LNCaP clone FGC (cell line): ENCODE data around the gene H6PD.

Source experiments
- DNase-seq: peaks from one replicate; pipeline ENCODE4 v3.0.0-alpha.2; 2011; ENCODE audit warnings: low read depth
- H3K4me3 ChIP-seq: 2 replicates; pipeline ENCODE4 v1.5.1; 2011; ENCODE audit warnings: mild to moderate bottlenecking, low read depth, low read length, control low read depth
- TF ChIP-seq, protein P1 (sequence below): IDR thresholded peaks from 2 replicates; pipeline ENCODE4 v1.5.1; 2012; ENCODE audit warnings: mild to moderate bottlenecking; ENCODE audit not compliant: control insufficient read depth, insufficient read depth; ENCODE audit errors: extremely low read depth

H6PD gene

DNA sequence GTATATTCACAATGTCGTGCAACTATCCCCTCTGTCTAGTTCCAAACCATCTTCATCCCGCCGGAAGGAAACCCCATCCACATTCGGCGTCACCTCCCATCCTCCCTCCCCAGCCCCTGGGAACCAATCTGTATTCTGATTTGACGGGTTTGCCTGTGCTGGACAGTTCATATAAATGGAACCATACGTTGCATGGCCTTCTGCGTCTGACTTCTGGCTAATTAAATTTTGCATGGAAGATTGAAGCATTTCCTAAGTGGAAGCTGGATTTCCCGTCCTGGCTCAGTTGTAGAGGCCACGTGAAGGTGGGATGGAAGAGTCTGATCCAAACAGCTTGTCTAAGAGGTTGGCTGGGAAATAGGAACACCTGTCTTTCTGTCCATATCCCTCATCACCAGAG lies 72.7 kb downstream of the H6PD start:
- no peak for DNase-seq
- TF ChIP-seq, protein P1, sequence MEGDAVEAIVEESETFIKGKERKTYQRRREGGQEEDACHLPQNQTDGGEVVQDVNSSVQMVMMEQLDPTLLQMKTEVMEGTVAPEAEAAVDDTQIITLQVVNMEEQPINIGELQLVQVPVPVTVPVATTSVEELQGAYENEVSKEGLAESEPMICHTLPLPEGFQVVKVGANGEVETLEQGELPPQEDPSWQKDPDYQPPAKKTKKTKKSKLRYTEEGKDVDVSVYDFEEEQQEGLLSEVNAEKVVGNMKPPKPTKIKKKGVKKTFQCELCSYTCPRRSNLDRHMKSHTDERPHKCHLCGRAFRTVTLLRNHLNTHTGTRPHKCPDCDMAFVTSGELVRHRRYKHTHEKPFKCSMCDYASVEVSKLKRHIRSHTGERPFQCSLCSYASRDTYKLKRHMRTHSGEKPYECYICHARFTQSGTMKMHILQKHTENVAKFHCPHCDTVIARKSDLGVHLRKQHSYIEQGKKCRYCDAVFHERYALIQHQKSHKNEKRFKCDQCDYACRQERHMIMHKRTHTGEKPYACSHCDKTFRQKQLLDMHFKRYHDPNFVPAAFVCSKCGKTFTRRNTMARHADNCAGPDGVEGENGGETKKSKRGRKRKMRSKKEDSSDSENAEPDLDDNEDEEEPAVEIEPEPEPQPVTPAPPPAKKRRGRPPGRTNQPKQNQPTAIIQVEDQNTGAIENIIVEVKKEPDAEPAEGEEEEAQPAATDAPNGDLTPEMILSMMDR: no peak
- H3K4me3 ChIP-seq: no peak overlapping the region

DNA sequence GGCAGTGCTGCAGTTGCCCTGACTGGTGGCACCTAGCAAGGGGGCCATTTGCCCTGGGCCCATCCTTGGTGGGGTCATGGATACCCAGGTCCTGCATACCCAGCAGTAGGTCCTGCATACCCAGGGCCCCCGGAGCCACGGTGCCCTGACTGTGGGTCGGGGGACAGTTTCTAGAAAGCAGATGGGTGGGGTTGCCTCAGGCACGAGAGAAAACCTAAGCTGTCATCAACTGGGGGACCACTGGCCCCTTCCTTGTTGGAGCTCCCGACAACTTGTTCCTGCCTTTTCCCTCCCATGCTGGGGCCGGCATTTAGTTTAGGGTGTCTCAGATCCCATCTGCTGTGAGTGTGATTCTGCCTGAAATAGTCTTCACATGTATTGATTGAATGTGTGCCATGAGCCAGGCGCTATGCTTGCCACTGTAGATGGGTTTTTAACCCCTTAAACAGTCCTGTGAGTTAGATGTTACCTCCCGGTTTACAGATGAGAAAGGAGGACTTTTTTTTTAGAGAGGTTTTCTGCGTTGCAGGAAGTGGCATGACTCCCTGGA lies 73.7 kb downstream of the H6PD start:
- H3K4me3 ChIP-seq: no peak overlapping the region
- TF ChIP-seq, protein P1: no peak
- no peak for DNase-seq

DNA sequence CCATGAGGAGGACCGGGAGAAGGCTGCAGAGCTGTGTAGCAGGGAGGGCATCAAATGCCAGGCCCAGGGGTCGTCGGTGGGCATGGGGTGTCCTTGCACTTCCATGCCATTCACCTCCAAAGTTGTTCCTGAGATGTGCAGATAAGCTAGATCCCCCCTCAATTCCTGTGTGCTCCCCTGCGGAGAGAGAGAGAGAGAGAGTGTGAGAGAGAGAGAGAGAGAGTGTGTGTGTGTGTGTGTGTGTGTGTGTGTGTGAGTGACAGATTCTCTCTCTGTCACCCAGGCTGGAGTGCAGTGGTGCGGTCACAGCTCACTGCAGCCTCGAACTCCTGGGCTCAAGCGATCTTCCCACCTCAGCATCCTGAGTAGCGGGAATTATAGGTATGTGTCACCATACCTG lies 74.5 kb downstream of the H6PD start:
- no peak for DNase-seq
- TF ChIP-seq, protein P1: no peak
- H3K4me3 ChIP-seq: no peak overlapping the region

DNA sequence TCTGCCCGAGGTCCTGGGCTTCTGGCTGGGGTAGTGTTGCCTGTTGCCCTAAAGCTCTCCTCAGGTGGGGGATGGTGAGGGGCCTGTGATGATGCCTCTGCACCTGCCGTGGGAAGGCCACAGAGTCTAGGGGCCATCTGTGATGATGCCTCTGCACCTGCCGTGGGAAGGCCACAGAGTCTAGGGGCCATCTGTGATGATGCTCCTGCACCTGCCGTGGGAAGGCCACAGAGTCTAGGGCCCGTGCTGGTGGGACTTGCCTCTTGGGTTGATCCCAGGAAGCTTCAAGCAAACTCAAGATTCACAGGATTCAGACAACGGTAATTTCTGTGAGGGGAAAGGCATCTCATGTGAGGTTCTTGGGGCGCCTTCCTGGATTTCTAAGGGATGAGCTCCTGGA lies 75.4 kb downstream of the H6PD start:
- DNase-seq: no peak
- H3K4me3 ChIP-seq: no peak overlapping the region
- TF ChIP-seq, protein P1: no peak

DNA sequence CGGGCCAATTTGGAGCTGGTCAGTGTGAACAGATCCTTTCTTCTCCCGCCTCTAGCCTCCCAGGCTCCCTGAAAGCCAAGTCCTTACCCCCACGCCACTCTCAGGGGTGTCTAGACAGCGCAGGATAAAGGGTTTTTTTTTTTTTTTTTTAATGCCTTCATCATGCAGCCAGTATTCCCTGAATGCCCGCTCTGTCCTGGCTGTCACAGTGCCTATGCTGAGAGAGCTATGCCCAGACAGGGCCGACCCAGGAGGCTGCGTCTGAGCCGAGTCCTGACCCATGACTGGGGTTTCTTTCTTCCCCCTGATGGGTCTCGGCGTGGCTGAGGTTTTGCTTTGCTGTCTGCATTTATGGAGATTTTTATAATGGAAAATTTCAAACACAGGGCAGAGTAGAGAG lies 76.5 kb downstream of the H6PD start:
- H3K4me3 ChIP-seq: no peak overlapping the region
- no peak for DNase-seq
- TF ChIP-seq, protein P1: no peak

DNA sequence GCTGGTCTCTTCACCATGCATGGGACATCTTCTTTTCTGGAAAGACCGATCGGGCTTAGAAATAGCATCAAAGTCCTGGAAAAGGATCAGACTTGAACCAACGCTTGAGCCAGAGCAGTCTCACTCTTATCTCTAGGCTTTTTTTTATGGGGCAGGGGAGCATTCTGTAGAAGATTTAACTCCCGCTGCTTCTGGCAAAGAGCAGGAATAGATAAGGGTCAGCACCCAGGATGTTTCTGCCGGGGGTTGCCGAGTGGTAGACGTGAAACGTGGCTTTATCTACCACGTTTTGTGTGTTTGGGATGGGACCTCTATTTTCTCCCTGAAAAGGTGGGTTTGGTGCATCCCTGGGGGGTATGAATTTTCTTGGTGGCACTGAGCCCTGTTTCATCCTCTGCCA lies 76.9 kb downstream of the H6PD start:
- DNase-seq: no peak
- TF ChIP-seq, protein P1: no peak
- H3K4me3 ChIP-seq: no peak overlapping the region

DNA sequence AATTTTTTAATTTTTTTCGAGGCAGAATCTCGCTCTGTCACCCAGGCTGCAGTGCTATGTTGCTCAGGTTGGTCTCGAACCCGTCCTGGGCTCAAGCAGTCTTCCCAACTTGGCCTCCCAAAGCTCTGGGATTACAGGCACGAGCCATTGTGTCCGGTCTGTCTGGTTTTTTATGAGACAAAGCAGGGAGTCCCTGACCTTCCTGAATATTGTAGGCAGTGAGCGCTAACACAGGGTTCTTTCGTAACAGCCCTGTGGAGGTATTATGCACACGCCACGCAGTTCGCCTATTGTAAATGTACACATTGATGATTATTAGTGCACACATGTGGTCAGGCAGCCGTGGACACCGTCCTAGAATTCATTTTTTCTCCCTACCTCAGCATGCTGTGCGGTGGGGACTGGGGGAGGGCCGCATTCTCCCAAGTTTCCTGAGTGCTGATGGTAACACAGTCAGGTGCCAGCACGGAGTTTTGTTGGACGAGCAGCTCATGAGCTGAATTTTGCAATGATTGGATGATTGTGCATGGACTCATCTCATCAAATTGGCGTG lies 77.7 kb downstream of the H6PD start:
- no peak overlapping the region for H3K4me3 ChIP-seq
- no peak for DNase-seq
- TF ChIP-seq, protein P1: no peak
